Ramos (cell line): Measurements from ENCODE around the gene TMEM50B.
"Not testable (repeated sequence)": the region's sequence is repeated elsewhere in the genome, so short reads cannot be mapped to it uniquely, and the experiment has no call there.

Experiments
- in situ Hi-C: fragments of 300-500 bp; cut with MboI; formaldehyde crosslinking; loops from one replicate; pipeline ENCODE4 v1.14.3; 2022; ENCODE audit warnings: low sequenced_read_pairs; ENCODE audit not compliant: unreplicated experiment

The TMEM50B gene

GRCh38 chr21:33478935-33479678 is 667 bp downstream of the TMEM50B start:
- in situ Hi-C loops = no loop called here

- in situ Hi-C loops = no loop called here
Observed at GRCh38 chr21:33478182-33478581, 1.6 kb downstream of the TMEM50B start.

- in situ Hi-C loops = no loop called here
Observed at GRCh38 chr21:33477066-33477465, 2.7 kb downstream of the TMEM50B start.

DNA sequence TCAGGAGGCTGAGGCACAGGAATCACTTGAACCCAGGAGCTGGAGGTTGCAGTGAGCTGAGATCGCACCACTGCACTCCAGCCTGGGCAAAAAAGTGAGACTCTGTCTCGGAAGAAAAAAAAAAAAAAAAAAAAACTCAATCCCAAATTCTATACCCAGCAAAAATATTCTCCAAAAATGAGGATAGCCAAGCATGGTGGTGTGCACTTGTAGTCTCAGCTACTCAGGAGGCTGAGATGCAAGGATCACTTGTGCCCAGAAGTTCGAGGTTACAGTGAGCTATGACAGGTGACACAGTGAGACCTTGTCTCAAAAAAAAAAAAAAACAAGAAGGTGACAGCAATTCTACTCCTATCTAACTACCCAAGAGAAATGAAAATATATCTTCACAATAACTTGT is 6.4 kb downstream of the TMEM50B start:
- in situ Hi-C loops = no loop called here

DNA sequence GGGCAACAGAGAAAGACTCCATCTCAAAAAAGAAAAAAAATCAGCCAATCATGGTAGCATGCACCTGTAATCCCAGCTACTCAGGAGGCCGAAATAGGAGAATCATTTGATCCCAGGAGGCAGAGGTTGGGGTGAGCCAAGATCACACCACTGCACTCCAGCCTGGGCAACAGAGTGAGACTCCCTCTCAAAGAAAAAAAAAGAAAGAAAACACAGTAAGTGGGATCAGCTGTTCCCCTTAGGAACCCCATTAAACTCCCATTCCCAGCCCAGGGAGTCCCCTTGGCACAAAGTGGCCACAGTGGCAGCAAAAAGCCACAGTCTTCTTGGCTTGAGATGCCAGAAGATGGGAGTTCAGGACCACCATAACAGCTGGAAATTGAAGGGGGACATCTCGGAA is 9.1 kb downstream of the TMEM50B start:
- in situ Hi-C loops = no loop called here

GRCh38 chr21:33469183-33469582 is 10.6 kb downstream of the TMEM50B start:
- in situ Hi-C loops = not testable (repeated sequence)

DNA sequence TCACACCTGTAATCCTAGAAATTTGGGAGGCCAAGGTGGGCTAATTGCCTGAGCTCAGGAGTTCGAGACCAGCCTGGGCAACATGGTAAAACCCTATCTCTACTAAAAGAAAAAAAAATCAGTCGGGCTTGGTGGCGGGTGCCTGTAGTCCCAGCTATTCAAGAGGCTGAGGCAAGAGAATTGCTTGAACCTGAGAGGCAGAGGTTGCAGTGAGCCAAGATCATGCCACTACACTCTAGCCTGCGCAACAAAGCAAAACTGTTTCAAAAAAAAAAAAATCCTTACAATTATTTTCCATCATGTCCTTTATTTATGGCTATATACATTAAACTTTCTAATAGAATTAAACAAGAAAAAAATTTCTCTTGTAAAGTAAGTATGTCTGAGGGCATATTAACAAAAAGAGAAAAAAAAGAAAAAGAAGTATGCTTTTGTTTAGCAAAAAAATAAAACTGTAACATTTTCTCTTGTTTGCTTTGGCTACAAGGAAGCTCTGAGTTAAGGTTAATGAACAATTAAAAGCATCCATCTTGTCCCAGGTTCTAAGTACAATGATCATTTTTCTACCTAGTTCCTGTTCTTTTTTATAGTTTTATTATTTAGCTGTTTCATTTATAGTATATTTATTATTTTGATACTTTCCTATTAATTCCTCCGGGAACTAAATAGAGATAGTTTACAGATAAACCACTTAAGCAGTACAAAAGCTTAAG is 18.1 kb downstream of the TMEM50B start:
- in situ Hi-C loops = no loop called here

DNA sequence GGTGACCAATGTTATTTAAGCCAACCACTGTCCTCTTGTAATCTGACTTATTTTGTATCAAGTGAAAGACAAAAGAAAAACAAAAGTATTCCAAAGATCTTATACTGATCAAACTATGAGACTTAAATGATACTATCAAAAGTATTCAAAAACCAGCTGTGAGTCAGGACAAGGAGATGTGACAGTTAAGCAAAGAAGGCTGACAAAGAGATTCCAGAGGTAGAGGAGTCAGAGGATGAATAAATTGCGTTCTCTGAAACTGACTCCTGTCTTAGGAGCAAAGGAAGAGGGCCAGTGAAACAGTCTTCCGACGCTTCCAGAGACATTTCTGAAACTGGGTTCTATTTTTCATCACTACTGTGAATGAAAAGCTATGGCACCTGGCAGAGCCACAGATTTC is 20.9 kb downstream of the TMEM50B start:
- in situ Hi-C loops = loop anchor here (10.0 kb wide), 1 partner anchor 514 kb away; no protein-coding TSS in a partner anchor

DNA sequence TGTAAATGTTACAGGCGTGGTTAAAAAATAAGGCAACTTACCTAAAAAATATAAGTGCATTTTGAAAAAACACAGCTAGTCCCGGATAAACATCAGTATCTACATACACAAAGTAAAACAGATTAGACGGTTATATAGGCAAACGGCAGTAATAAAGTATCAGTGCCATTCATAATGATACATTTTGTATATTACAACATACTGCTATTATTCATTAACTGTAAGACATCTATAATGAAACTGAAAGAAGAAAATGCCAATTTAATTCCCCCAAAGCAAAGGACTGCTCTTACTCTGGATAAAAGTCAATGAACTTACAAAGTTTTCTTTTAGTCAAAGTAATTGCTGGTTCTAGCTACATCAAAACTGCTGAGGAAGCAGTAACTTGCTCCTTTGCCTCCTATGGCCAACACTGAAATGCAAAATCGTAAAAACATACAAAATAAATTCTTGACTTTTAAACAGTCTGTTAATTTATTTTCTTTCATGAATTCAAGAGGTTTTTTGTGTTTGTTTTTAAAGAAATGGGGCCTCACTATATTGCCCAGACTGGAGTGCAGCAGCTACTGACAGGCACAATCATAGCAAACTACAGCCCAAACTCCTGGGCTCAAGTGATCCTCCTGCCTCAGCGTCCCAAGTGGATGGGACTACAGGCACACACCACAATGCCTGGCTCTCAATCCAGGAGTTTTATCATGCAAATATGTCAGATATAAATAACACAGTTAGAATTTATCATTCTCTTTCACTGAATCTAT is 23.9 kb downstream of the TMEM50B start:
- in situ Hi-C loops = loop anchor here (10.0 kb wide), 1 partner anchor 511 kb away; no protein-coding TSS in a partner anchor

GRCh38 chr21:33452362-33452761 is 27.4 kb downstream of the TMEM50B start:
- in situ Hi-C loops = loop anchor here (10.0 kb wide), 1 partner anchor 508 kb away; no protein-coding TSS in a partner anchor

GRCh38 chr21:33451634-33452071 is 28.1 kb downstream of the TMEM50B start:
- in situ Hi-C loops = loop anchor here (10.0 kb wide), 1 partner anchor 507 kb away; no protein-coding TSS in a partner anchor

GRCh38 chr21:33449616-33450015 is 30.2 kb downstream of the TMEM50B start:
- in situ Hi-C loops = loop anchor here (10.0 kb wide), 1 partner anchor 505 kb away; no protein-coding TSS in a partner anchor

GRCh38 chr21:33446620-33447019 is 33.2 kb downstream of the TMEM50B start:
- in situ Hi-C loops = not testable (repeated sequence)

DNA sequence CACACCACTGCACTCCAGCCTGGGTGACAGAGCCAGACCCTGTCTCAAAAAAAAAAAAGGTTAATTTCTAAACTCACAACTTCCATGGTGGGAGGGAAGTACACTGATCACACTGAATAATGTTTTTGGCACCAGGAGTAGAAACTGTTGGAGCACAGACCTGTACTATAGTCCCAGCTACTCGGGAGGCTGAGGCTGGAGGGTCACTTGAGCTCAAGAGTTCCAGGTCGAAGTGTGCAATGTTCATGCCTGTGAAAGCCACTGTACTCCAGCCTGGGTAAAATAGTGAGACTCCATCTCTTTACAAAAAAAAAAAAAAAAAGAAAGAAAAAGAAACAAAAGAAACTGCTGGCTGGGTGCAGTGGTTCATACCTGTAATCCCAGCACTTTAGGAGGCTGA is 35.3 kb downstream of the TMEM50B start:
- in situ Hi-C loops = loop anchor here (5.0 kb wide), 1 partner anchor 242 kb away; no protein-coding TSS in a partner anchor

DNA sequence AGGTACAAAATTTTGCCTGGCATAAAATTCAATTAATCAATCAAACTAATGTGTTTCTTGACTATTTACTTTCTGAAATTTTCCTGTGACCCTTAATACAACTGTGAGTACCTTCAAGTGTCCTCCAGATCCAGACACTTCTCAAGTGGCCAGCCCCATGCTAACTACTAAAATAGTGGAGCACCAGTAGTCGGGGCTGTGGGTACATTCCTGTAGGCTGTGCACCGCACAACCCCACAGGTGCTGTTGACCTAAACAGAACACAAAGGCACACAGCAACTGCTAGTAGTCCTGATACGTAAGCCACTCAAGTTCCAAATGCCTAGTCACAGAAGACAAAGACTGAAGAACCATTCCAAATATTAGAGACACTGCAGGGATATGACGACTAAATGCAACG is 36.6 kb downstream of the TMEM50B start:
- in situ Hi-C loops = loop anchor here (5.0 kb wide), 1 partner anchor 241 kb away; no protein-coding TSS in a partner anchor

DNA sequence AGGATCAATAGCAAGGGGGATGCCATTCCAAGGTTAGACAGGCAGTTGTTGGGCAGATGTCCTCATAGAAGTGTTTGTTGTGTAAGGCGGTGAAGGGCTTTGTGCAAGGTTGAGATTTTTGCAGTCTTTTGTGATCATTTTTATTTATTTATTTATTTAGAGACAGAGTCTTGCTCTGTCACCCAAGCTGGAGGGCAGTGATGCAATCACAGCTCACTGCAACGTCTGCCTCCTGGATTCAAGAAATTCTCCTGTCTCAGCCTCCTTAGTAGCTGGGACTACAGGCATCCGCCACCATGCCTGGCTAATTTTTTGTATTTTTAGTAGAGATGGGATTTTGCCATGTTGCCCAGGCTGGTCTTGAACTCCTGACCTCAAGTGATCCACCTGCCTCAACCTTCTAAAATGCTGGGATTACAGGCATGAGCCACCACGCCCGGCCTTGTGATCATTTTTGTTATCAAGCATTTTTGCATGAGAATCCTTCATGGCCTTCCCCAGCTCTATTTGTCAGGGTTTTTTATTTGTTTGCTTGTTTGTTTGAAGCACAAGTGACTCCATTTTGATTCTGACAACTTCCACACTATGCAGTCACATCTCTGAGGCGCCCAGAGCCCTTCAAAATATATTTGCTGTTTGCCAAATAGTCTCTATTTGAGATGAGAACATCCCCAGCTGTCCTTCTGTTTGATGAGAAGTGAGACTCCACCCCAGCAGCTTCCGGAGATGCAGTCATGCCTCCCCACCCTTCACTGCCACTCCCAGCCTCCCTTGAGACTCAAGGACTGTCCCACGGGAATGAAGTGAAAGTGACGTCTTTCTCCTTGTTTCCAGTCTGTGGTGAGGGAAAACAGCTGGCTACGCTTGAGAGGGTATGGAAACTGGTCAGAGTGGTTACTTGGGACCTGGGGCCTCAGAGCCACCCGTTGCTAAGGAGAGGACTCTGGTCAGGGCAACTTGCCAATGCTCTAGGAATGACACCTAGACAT is 38.0 kb downstream of the TMEM50B start:
- in situ Hi-C loops = loop anchor here (5.0 kb wide), 1 partner anchor 239 kb away; no protein-coding TSS in a partner anchor

DNA sequence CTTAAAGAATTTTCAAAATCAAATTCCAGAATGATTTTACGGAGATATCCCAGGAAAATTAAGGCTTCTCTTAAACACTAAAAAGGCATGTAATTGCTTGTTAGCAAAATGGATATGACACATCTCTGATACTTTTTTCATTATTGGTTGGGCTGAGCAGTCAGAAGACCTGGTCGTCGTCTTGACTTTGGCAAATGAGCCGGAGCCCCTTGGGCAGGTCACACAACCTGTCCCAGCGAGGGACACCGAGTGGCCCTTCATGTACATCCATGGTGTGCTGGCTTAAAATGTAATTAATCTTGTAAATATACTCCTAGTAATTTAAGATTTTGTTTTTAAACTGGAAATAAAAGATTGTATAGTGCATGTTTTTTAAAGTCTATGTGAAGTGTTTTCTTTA is 42.6 kb downstream of the TMEM50B start:
- in situ Hi-C loops = no loop called here

DNA sequence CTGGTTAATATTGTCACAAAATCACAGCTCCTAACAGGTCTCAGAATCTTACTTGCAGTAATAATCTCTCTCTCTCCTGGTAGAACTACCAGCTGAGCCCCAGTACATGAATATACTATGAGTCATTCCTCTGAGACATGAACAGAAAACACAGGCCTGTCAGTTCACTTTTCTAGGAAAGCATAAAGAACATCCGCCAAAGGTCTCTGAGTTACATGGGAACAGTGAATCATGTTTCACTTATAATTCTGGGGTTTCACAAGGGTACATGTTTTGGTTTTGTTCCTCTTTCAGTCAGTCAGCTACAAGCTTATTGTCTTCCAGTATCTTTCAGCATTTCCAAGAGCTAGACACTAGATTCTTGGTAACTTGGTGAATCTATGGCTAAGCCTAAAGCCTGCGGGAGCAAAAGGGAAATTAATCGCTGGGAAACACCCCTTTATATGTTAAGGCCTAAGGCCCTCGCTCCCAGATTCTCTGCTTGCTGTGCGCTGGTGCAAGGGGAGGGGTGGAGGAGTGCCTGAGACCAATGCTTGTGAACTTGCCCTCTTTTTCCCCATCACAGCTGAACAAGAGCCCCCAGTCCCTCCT is 44.9 kb downstream of the TMEM50B start:
- in situ Hi-C loops = no loop called here
